Lung (tissue), 12 donors: ENCODE measurements around the gene IGFALS. TPM values are rescaled to one million over a fixed set of nuclear protein-coding genes. Genes with fewer than 3 reads are reported as not detected.

ENCODE experiments used
- ATAC-seq: fragments of 200-7000 bp; cut with Tn5 transposase; one replicate; pipeline ENCODE4 v1.9.1; 2020; ENCODE audit warnings: moderate number of reproducible peaks; ENCODE audit not compliant: insufficient read depth, low FRiP score
- DNase-seq, 3 donors: peaks; one replicate each; pipeline ENCODE4 v3.0.0-alpha.2; 2013 to 2017
- H3K27ac ChIP-seq, 2 donors: one replicate each; pipeline ENCODE4 v1.5.1; 2013; ENCODE audit warnings: mild to moderate bottlenecking in 2 of 2, moderate library complexity in 2 of 2, control low read depth in 1 of 2, inconsistent platforms in 1 of 2, low read depth in 1 of 2, low read length in 1 of 2
- H3K27me3 ChIP-seq, 3 donors: one replicate each; pipeline ENCODE4 v1.5.1; 2013; ENCODE audit warnings: low read length in 2 of 3; ENCODE audit not compliant: control insufficient read depth in 3 of 3, insufficient read depth in 3 of 3
- H3K36me3 ChIP-seq, 4 donors: one replicate each; pipeline ENCODE4 v1.5.1; 2013; ENCODE audit warnings: low read length in 4 of 4, mild to moderate bottlenecking in 1 of 4, moderate library complexity in 1 of 4; ENCODE audit not compliant: control insufficient read depth in 4 of 4, insufficient read depth in 4 of 4
- H3K4me1 ChIP-seq, 5 donors: one replicate each; pipeline ENCODE4 v1.5.1; 2013; ENCODE audit warnings: low read length in 5 of 5, mild to moderate bottlenecking in 2 of 5, moderate library complexity in 1 of 5; ENCODE audit not compliant: control insufficient read depth in 5 of 5, insufficient read depth in 5 of 5
- H3K4me3 ChIP-seq: one replicate; pipeline ENCODE4 v1.5.1; 2013; ENCODE audit warnings: mild to moderate bottlenecking, control low read depth, moderate library complexity
- H3K9ac ChIP-seq, 2 donors: one replicate each; pipeline ENCODE4 v1.5.1; 2013; ENCODE audit warnings: low read length in 2 of 2, control low read depth in 1 of 2; ENCODE audit not compliant: insufficient read depth in 1 of 2
- H3K9me3 ChIP-seq, 4 donors: one replicate each; pipeline ENCODE4 v1.5.1; 2013; ENCODE audit warnings: low read length in 3 of 4, mild to moderate bottlenecking in 1 of 4, moderate library complexity in 1 of 4; ENCODE audit not compliant: control insufficient read depth in 4 of 4, insufficient read depth in 3 of 4
- WGBS, 2 donors: extraction: QIAGEN DNeasy Blood & Tissue Kit; methylation state at CpG; one replicate each; pipeline ENCODE4 v1.1.7; 2013; 5-methylcytosine and 5-hydroxymethylcytosine counted together
- polyA plus RNA-seq, 2 donors: library from polyadenylated mRNA; stranded (reverse); fragments of 200-250 nt; gene quantifications; one replicate each; pipeline ENCODE4 v1.2.1, GENCODE V29; 2013
- total RNA-seq, 2 donors: library from RNA; depleted of rRNA in 1 of 2; stranded (reverse); fragments of >200 nt in 1 of 2; gene quantifications; one replicate each; pipeline ENCODE4 v1.2.1, GENCODE V29; 2014 to 2021
- TF ChIP-seq, protein P1 (sequence below): IDR thresholded peaks from 2 replicates; pipeline ENCODE4 v1.5.1; 2012; ENCODE audit warnings: mild to moderate bottlenecking; ENCODE audit errors: control extremely low read depth, extremely low read depth
- donor health status: control.
- donor health status: control.
- donor health status: Bipolar disorder and iron deficiency.
- donor health status: healthy.
- donor health status: DM: yes; HTN: yes; CAD: no.

IGFALS gene
- total and polyA plus RNA-seq, 4 donors, result 1.2 to 4.4 (median 1.5) TPM

DNA sequence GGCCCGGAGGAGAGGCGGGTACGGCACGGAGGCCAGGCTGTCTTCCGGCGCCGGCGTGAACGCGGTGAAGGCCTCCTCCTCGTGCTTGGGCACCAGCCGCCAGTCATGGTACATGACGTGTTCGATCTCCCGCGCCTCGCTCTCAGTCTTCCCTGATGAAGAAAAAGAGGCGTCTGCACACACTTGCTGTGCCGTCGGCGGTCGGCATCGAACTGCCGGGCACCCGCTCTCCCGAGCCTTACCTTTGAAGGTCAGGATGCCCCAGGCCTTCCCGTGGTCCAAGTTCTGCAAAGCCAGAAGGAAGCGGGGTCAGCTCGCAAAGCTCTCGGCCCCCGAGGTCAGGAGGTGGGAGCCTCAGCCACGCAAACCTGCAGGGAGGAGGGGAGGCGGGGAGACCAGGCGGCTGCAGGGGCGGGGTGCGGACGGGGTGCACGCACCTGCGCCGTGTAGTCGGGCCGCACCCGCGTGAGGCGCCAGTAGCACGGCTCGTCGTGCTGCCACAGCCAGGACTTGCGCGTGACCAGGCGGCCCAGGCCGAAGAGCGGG, 21.1 kb downstream of the IGFALS start, which contains the start of gene EME2:
Gene EME2 (plus strand): TSS at position 449 of the 546 bp plus-strand sequence. CDS start 418 bp downstream, outside the sequence.
- ATAC-seq (no peak), DNase-seq (no peak)
- peaks cover 0 to 28% (median 0%) of the 10 kb centered on the region in 5 donors for H3K4me1 ChIP-seq
- TF ChIP-seq, protein P1, sequence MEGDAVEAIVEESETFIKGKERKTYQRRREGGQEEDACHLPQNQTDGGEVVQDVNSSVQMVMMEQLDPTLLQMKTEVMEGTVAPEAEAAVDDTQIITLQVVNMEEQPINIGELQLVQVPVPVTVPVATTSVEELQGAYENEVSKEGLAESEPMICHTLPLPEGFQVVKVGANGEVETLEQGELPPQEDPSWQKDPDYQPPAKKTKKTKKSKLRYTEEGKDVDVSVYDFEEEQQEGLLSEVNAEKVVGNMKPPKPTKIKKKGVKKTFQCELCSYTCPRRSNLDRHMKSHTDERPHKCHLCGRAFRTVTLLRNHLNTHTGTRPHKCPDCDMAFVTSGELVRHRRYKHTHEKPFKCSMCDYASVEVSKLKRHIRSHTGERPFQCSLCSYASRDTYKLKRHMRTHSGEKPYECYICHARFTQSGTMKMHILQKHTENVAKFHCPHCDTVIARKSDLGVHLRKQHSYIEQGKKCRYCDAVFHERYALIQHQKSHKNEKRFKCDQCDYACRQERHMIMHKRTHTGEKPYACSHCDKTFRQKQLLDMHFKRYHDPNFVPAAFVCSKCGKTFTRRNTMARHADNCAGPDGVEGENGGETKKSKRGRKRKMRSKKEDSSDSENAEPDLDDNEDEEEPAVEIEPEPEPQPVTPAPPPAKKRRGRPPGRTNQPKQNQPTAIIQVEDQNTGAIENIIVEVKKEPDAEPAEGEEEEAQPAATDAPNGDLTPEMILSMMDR, result no peak
- H3K27me3 ChIP-seq, result no peaks in the 10 kb centered on the region
- peak within 1 kb of the TSS; percentile 95 for H3K4me3 ChIP-seq
- H3K9me3 ChIP-seq, result no peaks in the 10 kb centered on the region
- H3K36me3 ChIP-seq, result peaks cover 4 to 41% (median 7%) of the 10 kb centered on the region in 4 donors
- H3K9ac ChIP-seq, result peak within 1 kb of the TSS in 1 of 2 donors; percentile 11
- WGBS, 2 donors, result 1 to 2% methylated on average over 48 to 53 of the region's 53 CpGs
- peak within 1 kb of the TSS; percentile 90 to 94 for H3K27ac ChIP-seq

DNA sequence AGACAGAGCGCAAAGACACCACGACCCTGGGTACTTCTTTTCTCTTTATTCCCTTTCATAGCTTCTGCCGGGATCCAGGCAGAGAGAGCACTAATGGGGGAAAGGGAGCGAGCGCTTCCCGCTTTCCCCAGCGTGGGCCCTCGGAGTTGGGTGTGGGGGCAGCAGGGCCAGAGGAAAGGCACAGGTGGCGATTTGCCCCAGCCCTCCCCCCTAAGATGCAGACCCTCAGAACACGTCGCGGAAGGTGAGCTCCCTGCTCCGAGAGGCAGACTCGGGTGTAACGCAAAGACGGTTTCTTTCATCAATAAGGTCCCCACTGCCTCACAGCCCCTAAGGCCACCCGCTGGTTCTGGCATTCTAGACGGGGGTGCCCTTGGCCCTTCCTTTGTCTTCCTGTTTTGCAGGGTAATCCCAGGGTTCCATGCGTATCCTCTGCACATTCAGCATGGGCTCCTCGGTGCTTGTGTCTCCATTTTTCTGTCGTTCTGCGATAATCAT, 21.6 kb downstream of the IGFALS start:
- H3K9me3 ChIP-seq, result no peaks in the 10 kb centered on the region
- H3K9ac ChIP-seq, result no peak overlapping the region
- TF ChIP-seq, protein P1, result no peak
- WGBS, 2 donors, result 15 to 27% methylated on average over 22 of the region's 22 CpGs
- H3K27ac ChIP-seq, result peak overlapping the region; percentile 6 to 9
- ATAC-seq, result no peak
- H3K4me1 ChIP-seq, result peaks cover 0 to 28% (median 0%) of the 10 kb centered on the region in 5 donors
- H3K27me3 ChIP-seq, result no peaks in the 10 kb centered on the region
- DNase-seq, result no peak
- H3K4me3 ChIP-seq, result peak overlapping the region; percentile 95
- peaks cover 5 to 41% (median 7%) of the 10 kb centered on the region in 4 donors for H3K36me3 ChIP-seq

DNA sequence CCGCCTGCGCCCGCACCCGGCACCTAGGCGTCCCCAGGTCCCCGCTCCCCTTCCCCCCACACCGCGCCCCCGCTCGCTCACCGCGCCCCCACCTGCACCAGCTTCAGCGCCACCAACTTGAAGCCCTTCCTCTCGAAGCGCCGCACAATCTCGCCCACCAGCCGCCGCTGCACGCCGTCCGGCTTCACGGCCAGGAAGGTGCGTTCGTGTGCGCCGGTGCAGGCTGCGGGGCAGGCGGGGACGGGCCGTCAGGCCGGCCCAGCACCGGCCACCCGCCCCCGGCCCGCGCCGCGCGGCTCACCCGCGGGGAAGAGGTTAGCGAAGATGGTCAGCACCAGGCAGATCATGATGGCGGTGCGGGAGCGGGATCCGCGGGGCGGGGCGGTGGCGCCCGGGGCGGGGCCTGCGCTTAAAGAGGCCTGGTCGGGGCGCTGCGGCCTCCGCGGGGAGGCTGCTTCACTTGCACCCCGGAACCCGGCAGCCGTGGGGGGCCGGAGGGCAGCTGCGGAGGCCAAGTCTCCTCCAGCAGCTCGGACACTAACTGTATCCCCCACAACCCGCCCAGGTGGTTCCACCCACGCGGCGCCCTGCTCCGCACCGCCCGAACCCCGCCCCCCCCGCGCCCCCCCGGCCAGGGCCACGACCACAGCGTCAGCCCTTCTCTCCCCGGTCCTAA, 22.2 kb downstream of the IGFALS start, which contains the start of gene NME3:
Gene NME3 (minus strand): TSS at position 356 of the 676 bp plus-strand sequence. CDS start 9 bp downstream, at position 347.
- peaks cover 2 to 40% (median 7%) of the 10 kb centered on the region in 4 donors for H3K36me3 ChIP-seq
- no peak within 1 kb of the TSS for H3K9ac ChIP-seq
- peak within 1 kb of the TSS; percentile 17 to 81 for H3K27ac ChIP-seq
- peaks cover 0 to 28% (median 0%) of the 10 kb centered on the region in 5 donors for H3K4me1 ChIP-seq
- no peaks in the 10 kb centered on the region for H3K27me3 ChIP-seq
- peak within 1 kb of the TSS; percentile 95 for H3K4me3 ChIP-seq
- H3K9me3 ChIP-seq, result no peaks in the 10 kb centered on the region
- peak; percentile 52 for ATAC-seq
- TF ChIP-seq, protein P1, result no peak
- DNase-seq, result peak; percentile 49 to 67 (median 62)
- 1% methylated on average over 46 to 79 of the region's 79 CpGs for WGBS, 2 donors
